ENCODE results near the gene GRIK1.

GRIK1 gene

DNA sequence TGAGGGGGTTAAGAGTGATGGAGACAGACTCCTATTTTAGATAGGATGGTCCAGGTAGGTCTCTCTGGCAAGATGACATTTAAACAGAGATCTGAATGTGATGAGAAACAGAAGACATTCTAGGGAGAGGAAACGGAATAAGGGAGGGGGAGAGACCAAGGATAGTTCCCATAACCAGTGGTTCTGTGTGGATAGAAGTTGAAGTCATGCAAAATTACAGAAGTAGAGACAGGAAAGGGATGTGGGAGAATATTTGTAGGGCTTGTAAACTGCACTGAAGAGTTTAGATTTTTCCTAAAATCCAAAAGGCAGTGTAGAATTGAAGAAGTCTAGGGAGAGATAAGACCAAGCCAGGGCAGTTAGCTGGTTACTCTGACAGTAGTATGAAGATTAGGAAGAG is 200.6 kb downstream of the GRIK1 start:
- DNase-seq (ENCODE audit: low spot score): no peak
- ChIA-PET POLR2A (ENCODE audit: low non-redundant PET) (no interaction called here), CTCF (interaction anchor here (0.6 kb wide), 1 partner anchor 202 kb away, joined by 3 read pairs; no protein-coding TSS in a partner anchor)
- TF ChIP-seq, protein P1, sequence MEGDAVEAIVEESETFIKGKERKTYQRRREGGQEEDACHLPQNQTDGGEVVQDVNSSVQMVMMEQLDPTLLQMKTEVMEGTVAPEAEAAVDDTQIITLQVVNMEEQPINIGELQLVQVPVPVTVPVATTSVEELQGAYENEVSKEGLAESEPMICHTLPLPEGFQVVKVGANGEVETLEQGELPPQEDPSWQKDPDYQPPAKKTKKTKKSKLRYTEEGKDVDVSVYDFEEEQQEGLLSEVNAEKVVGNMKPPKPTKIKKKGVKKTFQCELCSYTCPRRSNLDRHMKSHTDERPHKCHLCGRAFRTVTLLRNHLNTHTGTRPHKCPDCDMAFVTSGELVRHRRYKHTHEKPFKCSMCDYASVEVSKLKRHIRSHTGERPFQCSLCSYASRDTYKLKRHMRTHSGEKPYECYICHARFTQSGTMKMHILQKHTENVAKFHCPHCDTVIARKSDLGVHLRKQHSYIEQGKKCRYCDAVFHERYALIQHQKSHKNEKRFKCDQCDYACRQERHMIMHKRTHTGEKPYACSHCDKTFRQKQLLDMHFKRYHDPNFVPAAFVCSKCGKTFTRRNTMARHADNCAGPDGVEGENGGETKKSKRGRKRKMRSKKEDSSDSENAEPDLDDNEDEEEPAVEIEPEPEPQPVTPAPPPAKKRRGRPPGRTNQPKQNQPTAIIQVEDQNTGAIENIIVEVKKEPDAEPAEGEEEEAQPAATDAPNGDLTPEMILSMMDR (conservative IDR thresholded peaks at IDR 0.05; ENCODE audit: low read depth): no peak
- no peak overlapping the region for H3K27ac ChIP-seq

DNA sequence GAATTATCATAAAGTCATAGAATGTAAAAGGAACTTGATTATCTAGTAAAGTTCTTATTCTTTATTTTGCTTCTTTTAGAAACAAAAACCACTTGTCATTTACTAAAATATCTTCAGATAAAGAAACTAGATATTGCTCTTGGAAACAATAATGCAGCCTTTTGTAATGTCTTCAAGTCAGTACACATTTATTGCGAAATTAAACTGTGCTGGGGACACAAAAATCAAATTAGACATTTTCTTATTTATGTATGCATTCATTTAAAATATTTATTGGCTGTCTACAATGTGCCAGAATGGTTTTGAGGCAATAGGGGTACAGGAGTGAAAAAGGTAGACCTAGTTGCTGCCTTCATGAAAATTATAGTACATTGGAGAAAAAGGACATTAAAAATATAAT is 201.1 kb downstream of the GRIK1 start:
- TF ChIP-seq, protein P1 (conservative IDR thresholded peaks at IDR 0.05; ENCODE audit: low read depth): no peak
- ChIA-PET CTCF (no interaction called here), POLR2A (ENCODE audit: low non-redundant PET) (no interaction called here)
- DNase-seq (ENCODE audit: low spot score): no peak
- no peak overlapping the region for H3K27ac ChIP-seq

- no peak for DNase-seq (ENCODE audit: low spot score)
- no peak overlapping the region for H3K27ac ChIP-seq
- CTCF ChIA-PET: interaction anchor here (0.6 kb wide), 1 partner anchor 100 kb away, joined by 3 read pairs; no protein-coding TSS in a partner anchor
- POLR2A ChIA-PET (ENCODE audit: low non-redundant PET): no interaction called here
- TF ChIP-seq, protein P1 (conservative IDR thresholded peaks at IDR 0.05; ENCODE audit: low read depth): no peak
These were observed 202.6 kb downstream of the GRIK1 start for GRCh38 chr21:29737186-29737585.

- ChIA-PET CTCF (interaction anchor here (0.6 kb wide), 1 partner anchor 20 kb away, joined by 3 read pairs; no protein-coding TSS in a partner anchor), POLR2A (ENCODE audit: low non-redundant PET) (no interaction called here)
- TF ChIP-seq, protein P1 (conservative IDR thresholded peaks at IDR 0.05; ENCODE audit: low read depth): no peak
- H3K27ac ChIP-seq: no peak overlapping the region
- DNase-seq (ENCODE audit: low spot score): no peak
These were observed 209.5 kb downstream of the GRIK1 start for GRCh38 chr21:29730281-29730680.

- no peak overlapping the region for H3K27ac ChIP-seq
- no peak for DNase-seq (ENCODE audit: low spot score)
- ChIA-PET POLR2A (ENCODE audit: low non-redundant PET) (no interaction called here), CTCF (no interaction called here)
- TF ChIP-seq, protein P1 (conservative IDR thresholded peaks at IDR 0.05; ENCODE audit: low read depth): no peak
These were observed 213.8 kb downstream of the GRIK1 start for GRCh38 chr21:29726044-29726443.

GRCh38 chr21:29725025-29725736 is 214.6 kb downstream of the GRIK1 start:
- DNase-seq (ENCODE audit: low spot score): no peak
- no peak overlapping the region for H3K27ac ChIP-seq
- ChIA-PET POLR2A (ENCODE audit: low non-redundant PET) (no interaction called here), CTCF (no interaction called here)
- TF ChIP-seq, protein P1 (conservative IDR thresholded peaks at IDR 0.05; ENCODE audit: low read depth): no peak

Measured in RWPE1 (cell line).